PC-3 (cell line): Measurements from ENCODE around the gene RABGAP1L. TPM values are rescaled to one million over a fixed set of nuclear protein-coding genes. Genes with fewer than 3 reads are reported as not detected.

Experiments used
- ATAC-seq: fragments of 200-7000 bp; cut with Tn5 transposase; 2 replicates; pipeline ENCODE4 v1.9.1; 2020; ENCODE audit warnings: mild to moderate bottlenecking, moderate library complexity
- BruUV-seq: library from RNA; stranded (reverse); fragments of 400-500 nt; replicated peaks from 2 replicates; lab custom pipeline; 2021; lab: Mats Ljungman, UMichigan
- CTCF ChIA-PET: fragments of 300-600 bp; sonication (Branson Sonifier 250); formaldehyde crosslinking; loops from one replicate; lab custom pipeline; 2022; ENCODE audit warnings: antibody characterized with exemption; lab: Charles Lee
- POLR2A ChIA-PET: fragments of 300-600 bp; sonication (Branson Sonifier 250); formaldehyde crosslinking; loops from one replicate; lab custom pipeline; 2022; ENCODE audit warnings: antibody characterized with exemption; ENCODE audit not compliant: unreplicated experiment; lab: Charles Lee
- DNase-seq: peaks from one replicate; pipeline ENCODE4 v3.0.0-alpha.2; 2015
- H2AFZ ChIP-seq: fragments of 300-600 bp; sonication (generic); 2 replicates; pipeline ENCODE4 v1.6.0; 2016; ENCODE audit warnings: antibody characterized with exemption, low read length
- H3F3A ChIP-seq: fragments of 300-600 bp; sonication (generic); one replicate; pipeline ENCODE4 v1.6.0; 2017; ENCODE audit warnings: antibody characterized with exemption, low read length, control low read depth, mild to moderate bottlenecking; ENCODE audit not compliant: unreplicated experiment
- H3K27ac ChIP-seq: fragments of 300-600 bp; sonication (generic); 2 replicates; pipeline ENCODE4 v1.5.1; 2016; ENCODE audit warnings: mild to moderate bottlenecking, low read length
- H3K27me3 ChIP-seq: fragments of 300-600 bp; sonication (generic); 2 replicates; pipeline ENCODE4 v1.6.1; 2016; ENCODE audit warnings: low read length, mixed read lengths
- H3K36me3 ChIP-seq: fragments of 300-600 bp; sonication (generic); 2 replicates; pipeline ENCODE4 v1.6.1; 2016; ENCODE audit warnings: low read depth, mixed run types, low read length, mixed read lengths
- H3K4me1 ChIP-seq: fragments of 300-600 bp; sonication (generic); 2 replicates; pipeline ENCODE4 v1.5.1; 2016; ENCODE audit warnings: low read length; ENCODE audit not compliant: insufficient read depth
- H3K4me2 ChIP-seq: fragments of 300-600 bp; sonication (generic); 2 replicates; pipeline ENCODE4 v1.6.0; 2016; ENCODE audit warnings: low read length
- H3K4me3 ChIP-seq: fragments of 300-600 bp; sonication (generic); 2 replicates; pipeline ENCODE4 v1.5.1; 2016; ENCODE audit warnings: mild to moderate bottlenecking, low read length, mixed read lengths
- H3K79me2 ChIP-seq: fragments of 300-600 bp; sonication (generic); 2 replicates; pipeline ENCODE4 v1.6.1; 2017; ENCODE audit warnings: low read length, mixed read lengths
- H3K9ac ChIP-seq: fragments of 300-600 bp; sonication (generic); 2 replicates; pipeline ENCODE4 v1.6.0; 2016; ENCODE audit warnings: mild to moderate bottlenecking, low read length
- H3K9me2 ChIP-seq: fragments of 300-600 bp; sonication (generic); replicated peaks from 2 replicates; pipeline ENCODE4 v1.6.1; 2016; ENCODE audit warnings: mixed run types, low read length, mixed read lengths
- H3K9me3 ChIP-seq: fragments of 300-600 bp; sonication (generic); 2 replicates; pipeline ENCODE4 v1.6.1; 2016; ENCODE audit warnings: low read length, mixed read lengths
- H4K20me1 ChIP-seq: fragments of 300-600 bp; sonication (generic); 2 replicates; pipeline ENCODE4 v1.6.1; 2016; ENCODE audit warnings: low read length, mixed read lengths
- EZH2 ChIP-seq: fragments of 300-600 bp; sonication (generic); IDR thresholded peaks from one replicate; pipeline ENCODE4 v1.6.1; 2017; ENCODE audit warnings: antibody characterized with exemption, mild to moderate bottlenecking, low read length; ENCODE audit not compliant: unreplicated experiment
- EZH2phosphoT487 ChIP-seq: fragments of 300-600 bp; sonication (generic); IDR thresholded peaks from 2 replicates; pipeline ENCODE4 v1.6.1; 2018; ENCODE audit warnings: mild to moderate bottlenecking, antibody characterized with exemption, low read length, borderline replicate concordance
- intact Hi-C: fragments of 100-400 bp; cut with micrococcal nuclease; formaldehyde crosslinking; loops from 2 replicates; pipeline ENCODE4 v1.9.0; 2023
- total RNA-seq: library from RNA; depleted of rRNA; stranded (reverse); fragments of >200 nt; gene quantifications from 2 replicates; pipeline ENCODE4 v1.2.3, GENCODE V29; 2014
- TF ChIP-seq, protein P1 (sequence below): fragments of 300-600 bp; sonication (generic); conservative IDR thresholded peaks from 2 replicates; pipeline ENCODE4 v1.5.1; 2017; ENCODE audit warnings: antibody characterized with exemption, low read depth, mild to moderate bottlenecking, low read length

Gene RABGAP1L
- total RNA-seq, 1 experiment from 2014 or later = 24.4 TPM

DNA sequence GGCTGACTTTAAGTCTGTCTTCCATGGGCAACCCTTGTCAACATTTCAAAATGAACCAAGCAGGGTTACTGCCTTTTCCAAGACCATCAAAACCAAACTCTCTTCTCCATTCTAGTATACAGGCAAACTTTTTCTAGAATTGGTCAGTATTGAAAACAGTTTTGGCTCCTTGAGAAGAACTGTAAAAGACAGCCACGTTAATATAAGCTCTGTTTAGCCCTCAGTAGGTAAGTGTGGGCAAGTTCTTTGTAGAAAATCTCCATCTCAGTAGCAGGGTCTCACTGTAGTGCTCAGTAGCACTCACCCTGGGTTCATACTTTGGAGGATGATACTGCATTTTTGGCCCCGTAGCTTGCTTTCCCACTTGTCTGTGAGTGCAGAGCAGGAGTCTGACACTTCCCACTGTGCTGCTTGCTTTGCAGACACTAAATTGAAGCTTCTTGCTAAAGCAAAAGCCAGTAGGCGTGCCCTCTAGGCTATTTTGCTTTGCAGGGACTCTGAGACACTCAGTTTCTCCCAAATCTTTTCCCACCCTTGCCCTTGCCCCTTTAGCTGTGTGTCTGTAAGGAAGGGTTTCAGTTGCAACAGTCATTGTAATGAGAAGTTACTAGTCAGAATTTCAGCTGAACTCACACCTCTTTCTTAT is 806.2 kb downstream of the RABGAP1L start:
- H3K27me3 ChIP-seq = no peaks in the 10 kb centered on the region
- TF ChIP-seq EZH2phosphoT487 = no peak
- TF ChIP-seq, protein P1, sequence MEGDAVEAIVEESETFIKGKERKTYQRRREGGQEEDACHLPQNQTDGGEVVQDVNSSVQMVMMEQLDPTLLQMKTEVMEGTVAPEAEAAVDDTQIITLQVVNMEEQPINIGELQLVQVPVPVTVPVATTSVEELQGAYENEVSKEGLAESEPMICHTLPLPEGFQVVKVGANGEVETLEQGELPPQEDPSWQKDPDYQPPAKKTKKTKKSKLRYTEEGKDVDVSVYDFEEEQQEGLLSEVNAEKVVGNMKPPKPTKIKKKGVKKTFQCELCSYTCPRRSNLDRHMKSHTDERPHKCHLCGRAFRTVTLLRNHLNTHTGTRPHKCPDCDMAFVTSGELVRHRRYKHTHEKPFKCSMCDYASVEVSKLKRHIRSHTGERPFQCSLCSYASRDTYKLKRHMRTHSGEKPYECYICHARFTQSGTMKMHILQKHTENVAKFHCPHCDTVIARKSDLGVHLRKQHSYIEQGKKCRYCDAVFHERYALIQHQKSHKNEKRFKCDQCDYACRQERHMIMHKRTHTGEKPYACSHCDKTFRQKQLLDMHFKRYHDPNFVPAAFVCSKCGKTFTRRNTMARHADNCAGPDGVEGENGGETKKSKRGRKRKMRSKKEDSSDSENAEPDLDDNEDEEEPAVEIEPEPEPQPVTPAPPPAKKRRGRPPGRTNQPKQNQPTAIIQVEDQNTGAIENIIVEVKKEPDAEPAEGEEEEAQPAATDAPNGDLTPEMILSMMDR = no peak
- TF ChIP-seq EZH2 = no peak
- ChIA-PET POLR2A (no interaction called here), CTCF (no interaction called here)
- H3F3A ChIP-seq = no peaks in the 10 kb centered on the region
- no peak overlapping the region for H3K4me2 ChIP-seq
- ATAC-seq (no peak), DNase-seq (no peak)
- H3K4me3 ChIP-seq = no peak overlapping the region
- H3K9me2 ChIP-seq = no peaks in the 10 kb centered on the region
- intact Hi-C loops = no loop called here
- no TSS peak for BruUV-seq
- no peak overlapping the region for H3K27ac ChIP-seq
- H3K4me1 ChIP-seq = peaks cover 39% of the 10 kb centered on the region
- no peaks in the 10 kb centered on the region for H3K79me2 ChIP-seq
- no peaks in the 10 kb centered on the region for H4K20me1 ChIP-seq
- no peak overlapping the region for H2AFZ ChIP-seq
- no peaks in the 10 kb centered on the region for H3K36me3 ChIP-seq
- H3K9me3 ChIP-seq = no peaks in the 10 kb centered on the region
- H3K9ac ChIP-seq = no peak overlapping the region

DNA sequence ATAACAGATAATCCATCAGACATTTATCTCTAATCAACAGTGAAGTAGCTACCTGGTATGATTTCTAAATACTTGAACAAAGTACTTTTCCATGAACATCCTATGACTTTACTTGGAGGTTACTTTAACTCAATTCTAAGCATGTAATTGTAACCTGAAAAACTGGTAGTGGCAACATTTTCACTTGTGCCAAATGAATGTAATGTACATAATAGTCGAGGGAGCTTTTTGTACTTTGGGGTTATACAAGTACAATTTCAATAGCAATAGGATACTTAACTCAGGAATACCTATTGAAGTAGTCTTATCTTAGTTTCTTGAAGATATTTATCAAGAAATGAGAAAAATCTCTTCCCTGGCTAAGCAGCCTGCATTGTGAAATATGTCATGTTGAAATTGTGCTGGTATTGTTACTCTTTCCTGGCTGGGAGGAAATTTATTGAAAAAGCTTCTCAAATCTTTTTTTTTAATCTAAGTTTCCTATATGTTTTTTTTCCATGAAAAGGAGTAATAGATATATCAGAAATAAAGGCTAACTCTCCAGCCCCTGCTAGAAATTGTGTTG is 806.8 kb downstream of the RABGAP1L start:
- Histone ChIP-seq H3K4me1 (peaks cover 39% of the 10 kb centered on the region), H3F3A (no peaks in the 10 kb centered on the region), H4K20me1 (no peaks in the 10 kb centered on the region), H3K9me3 (no peaks in the 10 kb centered on the region), H3K9ac (no peak overlapping the region), H3K36me3 (no peaks in the 10 kb centered on the region), H3K4me2 (no peak overlapping the region), H3K79me2 (no peaks in the 10 kb centered on the region), H2AFZ (no peak overlapping the region), H3K4me3 (no peak overlapping the region), H3K27ac (no peak overlapping the region), H3K9me2 (no peaks in the 10 kb centered on the region), H3K27me3 (no peaks in the 10 kb centered on the region)
- ATAC-seq = no peak
- ChIA-PET CTCF (no interaction called here), POLR2A (no interaction called here)
- BruUV-seq = no TSS peak
- peak; percentile 69 for DNase-seq
- no peak for TF ChIP-seq EZH2
- intact Hi-C loops = no loop called here

DNA sequence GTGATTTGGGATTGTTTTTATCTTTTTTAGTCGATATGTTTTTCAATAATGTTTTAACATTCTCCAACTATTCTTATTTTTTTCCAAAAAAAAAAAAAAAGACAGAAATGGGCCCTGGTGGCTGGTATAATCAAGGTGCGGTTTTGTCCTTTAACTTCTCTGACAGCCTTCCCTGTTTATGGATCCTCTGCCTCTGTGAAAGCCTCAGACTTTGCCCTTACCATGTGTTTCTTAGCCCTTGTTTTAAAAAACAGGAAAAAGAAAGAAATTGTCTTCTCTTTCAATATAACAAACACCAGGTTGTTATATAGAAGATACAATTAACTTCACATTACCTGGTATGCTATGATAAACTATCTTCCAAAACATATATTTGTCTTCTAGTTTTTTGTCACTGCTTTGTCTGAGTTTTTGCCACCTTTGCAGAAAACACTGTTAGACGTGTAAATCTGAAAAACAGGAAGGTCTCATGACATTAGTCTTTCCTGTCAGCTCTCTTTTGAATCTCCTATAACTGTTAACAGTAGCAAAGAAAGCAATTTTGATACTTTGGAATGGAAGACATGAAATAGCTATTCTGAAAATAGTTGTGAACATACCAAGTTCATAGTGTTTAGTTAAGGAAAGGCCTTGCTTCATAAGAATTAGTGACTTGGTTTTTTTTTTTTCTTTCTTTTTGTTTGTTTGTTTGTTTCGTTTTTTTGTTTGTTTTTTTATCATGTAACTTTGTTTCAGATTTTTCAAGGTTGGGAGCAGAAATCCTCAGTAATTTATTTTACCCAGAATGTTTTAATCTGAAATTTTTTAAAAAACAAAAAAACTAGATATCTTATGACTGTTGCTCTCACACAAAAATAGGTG is 808.8 kb downstream of the RABGAP1L start:
- no peaks in the 10 kb centered on the region for H3K27me3 ChIP-seq
- CTCF ChIA-PET = no interaction called here
- no peak for DNase-seq
- no peak for ATAC-seq
- 0 out of 2 replicates have a peak overlapping the region, but pooled peaks have one; percentile 4 for H3K27ac ChIP-seq
- no peak overlapping the region for H3K9ac ChIP-seq
- H3K9me2 ChIP-seq = no peaks in the 10 kb centered on the region
- H3K4me3 ChIP-seq = no peak overlapping the region
- intact Hi-C loops = no loop called here
- TF ChIP-seq EZH2 = no peak
- no TSS peak for BruUV-seq
- H3K4me1 ChIP-seq = peaks cover 52% of the 10 kb centered on the region
- H3K79me2 ChIP-seq = no peaks in the 10 kb centered on the region
- H3K4me2 ChIP-seq = peak overlapping the region; percentile 23; the same call in 1 of the 2 replicates
- no peaks in the 10 kb centered on the region for H3K36me3 ChIP-seq
- no peaks in the 10 kb centered on the region for H3K9me3 ChIP-seq
- H4K20me1 ChIP-seq = no peaks in the 10 kb centered on the region
- POLR2A ChIA-PET = no interaction called here
- no peaks in the 10 kb centered on the region for H3F3A ChIP-seq
- H2AFZ ChIP-seq = no peak overlapping the region
